ENCODE results near the gene CTNNBL1.

DNA sequence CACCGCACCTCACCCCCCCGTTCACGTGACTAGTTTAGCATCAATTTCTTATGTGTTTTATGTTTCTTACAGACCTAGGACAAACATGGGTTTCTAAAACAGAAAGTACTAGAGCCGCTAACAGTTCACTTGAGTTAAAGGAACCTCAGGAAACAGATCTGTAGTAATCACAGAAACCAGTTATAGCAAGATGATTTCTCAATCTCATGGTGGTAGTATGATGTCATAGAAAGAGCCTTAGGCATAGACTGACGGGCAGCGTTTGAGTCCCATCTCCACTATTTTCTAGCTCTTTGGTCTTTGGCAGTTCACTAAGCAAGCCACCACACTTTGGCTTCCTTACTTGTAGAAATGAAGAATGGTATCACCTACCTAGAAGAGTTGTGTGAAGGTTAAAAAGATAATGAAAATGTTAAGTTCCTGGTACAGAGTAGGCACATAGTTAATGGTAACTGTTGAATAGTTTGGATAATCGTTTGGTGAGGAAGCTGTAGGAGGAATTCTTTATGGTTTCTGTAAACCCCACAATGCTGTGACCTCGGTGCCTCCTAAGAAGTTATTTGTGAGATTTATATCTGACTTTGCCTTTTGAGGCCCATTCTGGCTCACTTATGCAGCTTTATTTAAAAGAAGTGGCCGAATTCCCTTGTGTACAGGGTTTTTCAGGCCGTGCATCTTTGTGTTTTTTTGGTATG lies 21.3 kb downstream of the CTNNBL1 start:
- TF ChIP-seq TCF12 (IDR thresholded peaks at IDR 0.05), result no peak
- TF ChIP-seq, protein P1, sequence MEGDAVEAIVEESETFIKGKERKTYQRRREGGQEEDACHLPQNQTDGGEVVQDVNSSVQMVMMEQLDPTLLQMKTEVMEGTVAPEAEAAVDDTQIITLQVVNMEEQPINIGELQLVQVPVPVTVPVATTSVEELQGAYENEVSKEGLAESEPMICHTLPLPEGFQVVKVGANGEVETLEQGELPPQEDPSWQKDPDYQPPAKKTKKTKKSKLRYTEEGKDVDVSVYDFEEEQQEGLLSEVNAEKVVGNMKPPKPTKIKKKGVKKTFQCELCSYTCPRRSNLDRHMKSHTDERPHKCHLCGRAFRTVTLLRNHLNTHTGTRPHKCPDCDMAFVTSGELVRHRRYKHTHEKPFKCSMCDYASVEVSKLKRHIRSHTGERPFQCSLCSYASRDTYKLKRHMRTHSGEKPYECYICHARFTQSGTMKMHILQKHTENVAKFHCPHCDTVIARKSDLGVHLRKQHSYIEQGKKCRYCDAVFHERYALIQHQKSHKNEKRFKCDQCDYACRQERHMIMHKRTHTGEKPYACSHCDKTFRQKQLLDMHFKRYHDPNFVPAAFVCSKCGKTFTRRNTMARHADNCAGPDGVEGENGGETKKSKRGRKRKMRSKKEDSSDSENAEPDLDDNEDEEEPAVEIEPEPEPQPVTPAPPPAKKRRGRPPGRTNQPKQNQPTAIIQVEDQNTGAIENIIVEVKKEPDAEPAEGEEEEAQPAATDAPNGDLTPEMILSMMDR (IDR thresholded peaks at IDR 0.05), result no peak
- no peak for TF ChIP-seq POLR2AphosphoS5 (IDR thresholded peaks at IDR 0.05; ENCODE audit: low read depth, low read length)

Measured in SK-N-SH (cell line).